ENCODE results near the gene F7. TPM values are rescaled to one million over a fixed set of nuclear protein-coding genes. Genes with fewer than 3 reads are reported as not detected.
"Not testable (repeated sequence)": the region's sequence is repeated elsewhere in the genome, so short reads cannot be mapped to it uniquely, and the experiment has no call there.

F7 gene
- total RNA-seq, 2 experiments from 2014 or later, result not detected

DNA sequence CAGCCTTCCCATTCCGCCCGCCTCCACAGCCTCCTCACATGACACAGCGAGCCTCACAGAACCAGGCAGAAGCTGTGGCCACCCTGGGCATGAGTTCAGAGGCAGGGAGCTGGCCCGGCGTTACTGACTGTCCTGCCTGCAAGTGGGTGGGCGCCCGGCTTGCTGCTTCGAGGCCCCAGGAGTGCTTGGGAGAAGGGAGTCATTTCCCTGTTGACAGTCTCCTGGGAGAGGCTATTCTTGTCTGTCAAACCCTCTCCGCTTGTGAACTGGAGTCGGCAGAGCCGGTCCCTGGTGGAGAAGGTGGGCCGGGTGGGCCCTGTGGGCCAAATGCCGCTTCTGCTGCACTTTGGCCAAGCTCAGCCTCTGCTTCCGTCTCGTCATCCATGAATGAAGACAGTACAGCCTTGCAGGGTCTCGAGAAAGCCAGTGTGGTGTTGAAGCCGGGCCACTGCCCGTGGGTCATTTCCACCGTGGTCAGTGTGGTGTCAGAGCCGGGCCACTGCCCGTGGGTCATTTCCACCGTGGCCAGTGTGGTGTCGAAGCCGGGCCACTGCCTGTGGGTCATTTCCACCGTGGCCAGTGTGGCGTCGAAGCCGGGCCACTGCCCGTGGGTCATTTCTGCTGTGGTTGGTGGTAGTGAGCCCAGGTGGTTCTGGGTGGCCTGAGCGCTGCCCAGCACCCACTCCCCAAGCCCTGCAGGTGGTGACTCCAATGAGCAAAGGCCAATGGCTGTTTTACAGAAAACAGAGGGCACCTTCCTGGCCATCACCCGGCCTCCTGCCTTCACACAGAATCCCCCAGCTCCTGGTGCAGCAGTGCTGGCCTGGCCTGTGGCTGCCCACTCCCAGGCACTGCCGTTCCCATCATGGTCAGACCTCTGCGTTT lies 13.5 kb upstream of the F7 start:
- DNase-seq, result no peak
- H3K27ac Mint-ChIP-seq, result no peak overlapping the region
- no peaks in the 10 kb centered on the region for H3K36me3 Mint-ChIP-seq (ENCODE audit: low read depth)
- no peak for ATAC-seq
- H3K4me1 Mint-ChIP-seq (ENCODE audit: low read depth), result no peaks in the 10 kb centered on the region
- ChIA-PET CTCF (no interaction called here), POLR2A (no interaction called here)
- no peaks in the 10 kb centered on the region for H3K27me3 Mint-ChIP-seq (ENCODE audit: low read depth)
- H3K4me3 Mint-ChIP-seq, result no peak overlapping the region
- no peaks in the 10 kb centered on the region for H3K9me3 Mint-ChIP-seq (ENCODE audit: insufficient read depth)

DNA sequence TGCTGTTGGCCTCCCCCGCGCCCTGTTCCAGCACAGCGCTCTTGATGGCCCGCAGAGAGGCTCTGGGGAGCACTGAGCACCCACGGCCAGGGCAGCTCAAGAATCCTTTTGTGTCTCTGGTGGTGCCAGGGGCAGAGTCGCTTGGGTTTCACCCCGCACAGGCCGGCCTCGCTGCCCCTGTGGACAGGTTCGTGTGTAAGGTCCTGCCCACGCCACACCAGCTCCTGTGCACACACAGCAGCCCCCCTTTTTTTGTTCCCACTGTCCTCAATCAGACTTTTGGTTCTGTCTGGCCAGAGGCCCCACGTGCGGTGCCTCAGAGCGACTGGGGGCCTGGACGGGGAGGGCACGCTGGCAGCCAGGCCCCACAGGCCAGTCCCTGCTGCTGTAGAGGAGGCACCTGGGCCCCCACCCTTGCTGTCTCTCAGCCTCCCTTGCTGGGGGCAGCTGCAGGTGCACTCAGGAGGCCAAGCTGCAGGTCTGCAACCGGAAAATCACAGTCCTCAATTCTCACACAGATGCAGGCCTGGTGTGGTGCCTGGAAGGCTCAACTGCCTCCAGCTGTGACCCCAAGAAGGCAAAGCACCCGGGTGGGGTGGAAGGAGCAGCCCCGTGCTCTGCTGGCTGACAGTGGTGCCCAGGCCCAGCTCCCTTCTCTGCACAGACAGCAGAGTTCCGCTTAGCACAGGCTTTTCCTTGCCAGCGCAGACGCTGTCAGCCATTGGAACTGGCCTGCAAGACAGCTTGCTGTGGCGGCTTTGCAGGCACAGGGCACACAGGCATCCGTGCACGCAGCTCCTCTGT lies 12.6 kb upstream of the F7 start:
- ChIA-PET CTCF (no interaction called here), POLR2A (no interaction called here)
- DNase-seq (no peak), ATAC-seq (no peak)
- Mint-ChIP-seq H3K27ac (no peak overlapping the region), H3K4me1 (ENCODE audit: low read depth) (no peaks in the 10 kb centered on the region), H3K4me3 (no peak overlapping the region), H3K9me3 (ENCODE audit: insufficient read depth) (no peaks in the 10 kb centered on the region), H3K27me3 (ENCODE audit: low read depth) (no peaks in the 10 kb centered on the region), H3K36me3 (ENCODE audit: low read depth) (no peaks in the 10 kb centered on the region)

DNA sequence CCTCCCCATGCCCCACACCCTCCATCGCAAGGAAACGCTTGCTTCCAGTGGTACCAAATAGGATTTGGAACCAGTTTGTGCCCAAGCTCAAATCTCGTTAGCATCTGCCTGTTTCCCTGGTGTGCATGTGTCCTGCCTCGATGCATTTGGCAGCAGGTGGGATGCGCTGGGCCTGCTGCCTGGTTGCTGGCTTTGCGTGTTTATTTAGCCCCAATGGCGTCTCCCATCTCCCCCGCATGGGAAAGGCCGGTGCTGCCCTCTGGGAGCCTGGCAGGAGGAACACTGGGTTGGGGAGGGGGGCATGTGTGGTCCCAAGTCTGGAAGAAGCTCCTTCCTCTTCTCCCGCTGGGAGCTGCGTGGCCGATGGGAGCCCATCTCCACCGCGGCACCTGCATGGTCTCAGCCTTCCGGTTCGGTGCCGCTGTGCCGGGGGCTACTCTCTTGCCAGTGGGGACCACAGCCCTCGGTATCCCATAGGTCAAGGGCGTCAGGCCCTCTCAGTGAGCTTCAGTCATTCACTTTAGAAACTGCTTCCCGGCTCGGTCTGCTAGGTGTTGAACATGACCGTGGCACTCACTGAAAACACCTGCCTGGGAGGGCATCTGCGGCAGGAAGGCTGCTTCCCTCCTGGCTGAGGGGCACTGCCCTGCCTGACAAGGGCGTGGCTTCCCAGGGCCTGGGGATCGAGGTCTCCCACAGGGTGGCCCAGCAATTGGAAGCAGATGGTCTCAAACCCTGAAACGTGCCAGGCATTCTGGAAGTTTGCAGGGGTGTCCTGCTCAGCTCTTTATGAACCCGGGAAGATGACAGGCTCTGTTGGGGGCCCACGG lies 11.8 kb upstream of the F7 start:
- DNase-seq (no peak), ATAC-seq (no peak)
- H3K27ac Mint-ChIP-seq, result no peak overlapping the region
- H3K4me3 Mint-ChIP-seq, result no peak overlapping the region
- ChIA-PET POLR2A (no interaction called here), CTCF (no interaction called here)
- H3K36me3 Mint-ChIP-seq (ENCODE audit: low read depth), result no peaks in the 10 kb centered on the region
- no peaks in the 10 kb centered on the region for H3K9me3 Mint-ChIP-seq (ENCODE audit: insufficient read depth)
- H3K4me1 Mint-ChIP-seq (ENCODE audit: low read depth), result no peaks in the 10 kb centered on the region
- no peaks in the 10 kb centered on the region for H3K27me3 Mint-ChIP-seq (ENCODE audit: low read depth)

DNA sequence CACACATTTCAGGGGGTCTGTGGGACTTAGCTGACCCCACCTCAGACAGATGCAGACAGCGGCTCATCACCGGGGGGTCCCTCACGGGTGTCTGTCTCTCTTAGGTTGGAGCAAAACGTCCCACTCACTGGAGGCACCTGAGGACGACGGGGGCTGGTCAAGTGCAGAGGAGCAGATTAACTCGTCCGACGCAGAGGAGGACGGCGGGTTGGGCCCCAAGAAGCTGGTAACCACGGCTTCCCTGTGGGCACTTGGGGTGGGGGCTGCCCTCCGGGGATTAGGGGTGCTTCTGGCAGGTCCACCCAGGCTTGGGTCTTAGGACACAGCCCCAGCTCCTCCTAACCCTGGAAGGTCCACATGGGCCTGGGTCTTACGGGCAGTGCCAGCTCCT lies 11.2 kb upstream of the F7 start:
- Mint-ChIP-seq H3K27me3 (ENCODE audit: low read depth) (no peaks in the 10 kb centered on the region), H3K4me3 (no peak overlapping the region), H3K36me3 (ENCODE audit: low read depth) (no peaks in the 10 kb centered on the region), H3K4me1 (ENCODE audit: low read depth) (no peaks in the 10 kb centered on the region), H3K9me3 (ENCODE audit: insufficient read depth) (no peaks in the 10 kb centered on the region), H3K27ac (no peak overlapping the region)
- ChIA-PET CTCF (no interaction called here), POLR2A (no interaction called here)
- ATAC-seq, result no peak
- DNase-seq, result no peak

DNA sequence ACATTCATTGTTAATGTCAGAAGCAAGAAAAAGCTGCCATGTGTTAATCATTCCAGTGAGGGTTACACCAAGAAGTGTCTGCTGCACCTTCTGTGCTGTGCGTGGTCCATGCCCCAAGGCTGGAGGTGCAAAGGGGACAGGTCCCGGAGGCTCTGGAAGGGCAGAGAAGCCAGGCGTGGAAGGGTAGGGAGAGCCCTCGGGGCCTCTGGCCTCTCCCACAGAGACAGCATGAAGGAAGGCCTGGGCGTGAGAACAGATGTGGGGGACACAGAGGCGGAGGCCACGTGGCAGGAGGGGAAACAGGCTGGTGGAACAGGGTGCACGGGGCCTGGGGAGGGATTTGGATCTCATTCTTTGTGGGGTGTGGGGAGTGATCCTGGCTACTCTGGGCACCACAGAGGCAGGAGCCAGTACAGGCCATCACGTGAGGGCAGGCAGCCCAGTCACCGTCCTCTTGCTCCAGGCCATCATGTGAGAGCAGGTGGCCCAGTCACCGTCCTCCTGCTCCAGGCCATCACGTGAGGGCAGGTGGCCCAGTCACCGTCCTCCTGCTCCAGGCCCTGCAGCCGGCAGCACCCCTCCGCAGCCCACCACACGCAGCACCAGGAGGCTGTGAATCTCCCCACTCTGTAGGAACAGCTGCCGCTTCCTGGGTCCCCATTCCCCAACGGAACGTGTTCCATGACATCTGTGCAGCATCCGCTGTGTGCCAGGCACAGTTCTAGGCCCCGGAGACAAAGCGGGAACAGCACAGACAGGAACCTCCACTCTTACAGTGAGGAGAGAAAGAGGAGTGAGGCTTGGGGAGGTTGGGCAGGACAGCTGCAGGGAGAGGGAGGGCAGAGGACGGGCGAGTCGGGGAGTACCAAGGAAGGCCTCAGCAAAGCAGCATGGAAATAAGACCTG lies 10.2 kb upstream of the F7 start:
- no peak for DNase-seq

DNA sequence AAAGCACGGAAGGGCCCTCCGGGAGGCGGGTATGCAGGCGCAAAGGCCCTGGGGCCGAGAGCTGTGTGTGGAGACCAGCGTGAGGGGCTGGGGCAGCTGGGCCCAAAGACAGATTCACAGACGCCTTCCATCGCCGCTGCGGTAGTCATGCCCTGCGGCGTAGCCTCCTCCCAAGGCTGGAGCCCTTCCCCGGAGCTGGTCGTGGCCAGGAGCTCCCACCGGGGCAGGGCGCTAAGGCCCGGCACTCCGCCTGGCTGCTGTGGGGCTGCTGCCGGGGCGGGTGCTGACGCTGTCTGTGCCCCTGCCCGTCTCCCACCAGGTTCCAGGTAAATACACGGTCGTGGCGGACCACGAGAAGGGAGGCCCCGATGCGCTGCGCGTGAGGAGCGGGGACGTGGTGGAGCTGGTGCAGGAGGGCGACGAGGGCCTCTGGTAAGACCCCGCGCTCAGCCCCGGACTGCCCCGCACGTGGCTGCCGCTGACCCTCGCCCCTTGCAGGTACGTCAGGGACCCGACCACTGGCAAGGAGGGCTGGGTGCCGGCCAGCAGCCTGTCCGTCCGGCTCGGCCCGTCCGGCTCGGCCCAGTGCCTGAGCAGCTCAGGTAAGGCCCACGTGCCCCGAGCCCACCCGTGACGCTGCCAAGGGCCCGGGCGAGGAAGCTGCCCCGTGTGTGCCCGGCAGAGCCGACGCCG lies 9.4 kb upstream of the F7 start:
- ChIA-PET CTCF (no interaction called here), POLR2A (no interaction called here)
- Mint-ChIP-seq H3K27ac (no peak overlapping the region), H3K4me1 (ENCODE audit: low read depth) (no peaks in the 10 kb centered on the region), H3K4me3 (no peak overlapping the region), H3K9me3 (ENCODE audit: insufficient read depth) (no peaks in the 10 kb centered on the region), H3K36me3 (ENCODE audit: low read depth) (no peaks in the 10 kb centered on the region), H3K27me3 (ENCODE audit: low read depth) (no peaks in the 10 kb centered on the region)
- DNase-seq, result no peak
- ATAC-seq, result no peak

More for the DNA sequence above, 10.2 kb upstream of the F7 start:
- ChIA-PET CTCF (no interaction called here), POLR2A (no interaction called here)
- Mint-ChIP-seq H3K27ac (no peak overlapping the region), H3K4me3 (no peak overlapping the region), H3K9me3 (ENCODE audit: insufficient read depth) (no peaks in the 10 kb centered on the region), H3K4me1 (ENCODE audit: low read depth) (no peaks in the 10 kb centered on the region), H3K36me3 (ENCODE audit: low read depth) (no peaks in the 10 kb centered on the region), H3K27me3 (ENCODE audit: low read depth) (no peaks in the 10 kb centered on the region)
- ATAC-seq, result no peak

DNA sequence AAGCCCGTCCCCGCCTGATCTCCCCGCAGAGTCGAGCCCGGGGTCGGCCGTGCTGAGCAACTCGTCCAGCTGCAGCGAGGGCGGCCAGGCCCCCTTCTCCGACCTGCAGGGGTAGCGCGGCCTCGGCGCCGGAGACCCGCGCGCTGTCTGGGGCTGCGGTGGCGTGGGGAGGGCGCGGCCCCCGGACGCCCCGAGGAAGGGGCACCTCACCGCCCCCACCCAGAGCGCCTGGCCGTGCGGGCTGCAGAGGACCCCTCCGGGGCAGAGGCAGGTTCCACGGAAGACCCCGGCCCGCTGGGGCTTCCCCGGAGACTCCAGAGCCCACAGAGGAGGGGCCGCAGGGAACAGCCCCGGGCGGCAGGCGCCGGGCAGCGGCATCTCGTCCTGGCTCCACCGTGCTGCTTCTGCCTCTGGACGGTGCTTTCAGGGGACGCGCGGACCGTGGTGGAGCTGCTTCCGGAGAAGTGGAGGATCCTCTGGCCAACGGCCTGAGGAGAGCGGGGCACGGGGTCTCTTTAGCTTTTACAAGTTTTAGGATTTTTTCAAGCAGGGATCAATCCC lies 8.8 kb upstream of the F7 start:
- H3K27ac Mint-ChIP-seq, result no peak overlapping the region
- ChIA-PET CTCF (no interaction called here), POLR2A (no interaction called here)
- no peaks in the 10 kb centered on the region for H3K27me3 Mint-ChIP-seq (ENCODE audit: low read depth)
- no peak for DNase-seq
- ATAC-seq, result no peak
- H3K9me3 Mint-ChIP-seq (ENCODE audit: insufficient read depth), result no peaks in the 10 kb centered on the region
- no peaks in the 10 kb centered on the region for H3K4me1 Mint-ChIP-seq (ENCODE audit: low read depth)
- H3K36me3 Mint-ChIP-seq (ENCODE audit: low read depth), result no peaks in the 10 kb centered on the region
- no peak overlapping the region for H3K4me3 Mint-ChIP-seq

DNA sequence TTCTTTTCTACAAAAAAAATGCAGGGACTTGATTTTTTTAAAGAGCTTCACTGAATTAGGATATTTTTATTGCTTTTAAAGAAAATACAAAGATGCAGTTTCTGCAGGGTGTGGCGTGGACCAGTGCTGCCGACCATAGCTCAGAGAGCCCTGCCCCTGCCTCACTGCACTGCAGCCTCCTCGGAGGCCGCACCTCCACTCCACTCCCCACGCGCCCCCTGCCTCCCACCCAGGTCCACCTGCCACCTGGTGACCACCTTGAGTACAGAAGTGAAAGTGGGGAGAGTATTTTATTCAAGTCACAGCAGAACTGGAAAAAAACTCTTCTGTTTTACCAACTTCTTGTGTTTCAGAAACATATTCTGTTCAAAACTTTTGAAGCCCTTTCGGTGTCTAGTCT lies 7.9 kb upstream of the F7 start:
- no peak overlapping the region for H3K4me3 Mint-ChIP-seq
- no peaks in the 10 kb centered on the region for H3K27me3 Mint-ChIP-seq (ENCODE audit: low read depth)
- CTCF ChIA-PET, result no interaction called here
- no peak for DNase-seq
- no peak overlapping the region for H3K27ac Mint-ChIP-seq
- POLR2A ChIA-PET, result no interaction called here
- no peak for ATAC-seq
- H3K4me1 Mint-ChIP-seq (ENCODE audit: low read depth), result no peaks in the 10 kb centered on the region
- no peaks in the 10 kb centered on the region for H3K9me3 Mint-ChIP-seq (ENCODE audit: insufficient read depth)
- no peaks in the 10 kb centered on the region for H3K36me3 Mint-ChIP-seq (ENCODE audit: low read depth)

DNA sequence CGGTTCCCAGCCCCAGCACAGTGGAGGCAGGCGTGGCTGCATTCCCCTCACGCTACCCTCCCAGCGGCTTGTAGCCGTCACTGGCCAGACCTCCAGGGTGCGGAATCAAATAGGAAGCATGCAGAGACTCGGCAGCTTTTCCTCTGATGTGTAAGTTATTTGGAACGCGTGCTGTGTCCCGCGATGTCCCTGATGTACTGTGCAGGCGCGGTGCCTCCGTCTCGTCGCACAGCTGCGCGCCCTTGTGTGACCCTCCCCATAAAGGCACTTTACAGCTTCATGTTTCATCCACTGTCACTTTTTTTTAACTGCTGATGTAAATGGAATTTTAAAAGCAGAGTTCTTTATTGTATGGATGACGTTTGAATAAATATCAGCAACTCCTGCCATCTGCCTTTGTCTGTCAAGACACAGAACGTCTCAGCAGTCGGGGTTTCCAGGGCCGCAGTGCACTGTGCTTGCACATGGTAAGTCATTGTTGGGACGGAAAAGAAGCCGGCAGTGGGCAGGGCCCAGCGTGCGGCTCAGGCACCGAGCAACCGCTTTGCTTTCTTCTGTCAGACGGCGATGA lies 7.3 kb upstream of the F7 start:
- no peak overlapping the region for H3K4me3 Mint-ChIP-seq
- DNase-seq (no peak), ATAC-seq (no peak)
- H3K9me3 Mint-ChIP-seq (ENCODE audit: insufficient read depth), result no peaks in the 10 kb centered on the region
- POLR2A ChIA-PET, result no interaction called here
- no peak overlapping the region for H3K27ac Mint-ChIP-seq
- no peaks in the 10 kb centered on the region for H3K4me1 Mint-ChIP-seq (ENCODE audit: low read depth)
- H3K36me3 Mint-ChIP-seq (ENCODE audit: low read depth), result no peaks in the 10 kb centered on the region
- no peaks in the 10 kb centered on the region for H3K27me3 Mint-ChIP-seq (ENCODE audit: low read depth)
- CTCF ChIA-PET, result no interaction called here

DNA sequence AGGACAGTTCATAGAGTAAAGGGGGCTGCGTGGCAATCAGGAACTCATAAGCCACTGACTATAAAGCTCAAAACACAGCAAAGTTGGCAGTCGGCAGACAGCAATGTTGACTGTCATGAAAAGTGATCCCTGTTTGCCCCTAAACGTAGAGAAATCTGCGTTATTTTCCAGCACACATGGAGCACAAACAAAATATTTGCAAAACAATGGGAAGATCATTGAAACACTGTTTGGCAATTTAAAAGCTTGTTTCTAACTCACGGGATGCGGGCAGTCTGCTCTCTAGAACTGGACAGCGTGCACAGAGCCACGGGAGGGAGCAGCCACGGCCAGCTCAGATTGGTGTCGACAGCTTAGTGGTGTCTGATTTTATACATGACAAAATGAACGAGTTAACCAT lies 6.4 kb upstream of the F7 start:
- Mint-ChIP-seq H3K36me3 (ENCODE audit: low read depth) (no peaks in the 10 kb centered on the region), H3K27ac (no peak overlapping the region), H3K9me3 (ENCODE audit: insufficient read depth) (no peaks in the 10 kb centered on the region), H3K4me1 (ENCODE audit: low read depth) (no peaks in the 10 kb centered on the region), H3K27me3 (ENCODE audit: low read depth) (no peaks in the 10 kb centered on the region), H3K4me3 (no peak overlapping the region)
- ATAC-seq, result no peak
- DNase-seq, result no peak
- ChIA-PET CTCF (no interaction called here), POLR2A (no interaction called here)

DNA sequence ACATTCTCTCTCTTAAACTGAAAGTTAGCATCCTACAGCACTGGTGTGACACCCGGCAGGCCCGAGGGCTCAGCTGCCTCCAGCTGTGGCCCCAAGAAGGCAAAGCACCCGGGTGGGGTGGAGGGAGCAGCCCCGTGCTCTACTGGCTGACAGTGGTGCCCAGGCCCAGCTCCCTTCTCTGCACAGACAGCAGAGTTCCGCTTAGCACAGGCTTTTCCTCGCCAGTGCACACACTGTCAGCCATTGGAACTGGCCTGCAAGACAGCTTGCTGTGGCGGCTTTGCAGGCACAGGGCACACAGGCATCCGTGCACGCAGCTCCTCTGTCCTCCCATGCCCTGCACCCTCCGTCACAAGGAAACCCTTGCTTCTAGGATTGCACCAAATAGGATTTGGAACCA lies 3.3 kb upstream of the F7 start:
- ATAC-seq; H3K27ac Mint-ChIP-seq; CTCF ChIA-PET; H3K36me3 Mint-ChIP-seq (ENCODE audit: low read depth); POLR2A ChIA-PET; H3K27me3 Mint-ChIP-seq (ENCODE audit: low read depth); DNase-seq; H3K9me3 Mint-ChIP-seq (ENCODE audit: insufficient read depth); H3K4me1 Mint-ChIP-seq (ENCODE audit: low read depth); H3K4me3 Mint-ChIP-seq: not testable (repeated sequence)
